Activated CD4-positive, alpha-beta memory T cell treated with anti-CD3 and anti-CD28 coated beads, Interleukin-2, amount 10 ng/mL, durations not matched to agents 7 days and 5 days (primary cell): ENCODE measurements around the gene FNDC3B. TPM values are rescaled to one million over a fixed set of nuclear protein-coding genes. Genes with fewer than 3 reads are reported as not detected.

ENCODE experiments used
- CTCF ChIA-PET: fragments of 350-600 bp; sonication (Branson Sonifier 250); formaldehyde crosslinking; loops from one replicate; lab custom pipeline; 2021; ENCODE audit warnings: antibody characterized with exemption, inconsistent platforms; lab: Charles Lee
- POLR2A ChIA-PET: fragments of 350-600 bp; sonication (Branson Sonifier 250); formaldehyde crosslinking; loops from one replicate; lab custom pipeline; 2021; ENCODE audit warnings: antibody characterized with exemption; lab: Charles Lee
- DNase-seq: peaks from one replicate; pipeline ENCODE4 v3.0.0-alpha.2; 2020
- H3K27ac Mint-ChIP-seq: one replicate; pipeline ENCODE4 v1.8.0; 2021; ENCODE audit warnings: mild to moderate bottlenecking, mixed read lengths
- H3K27me3 Mint-ChIP-seq: one replicate; pipeline ENCODE4 v1.8.0; 2021; ENCODE audit warnings: mixed read lengths
- H3K36me3 Mint-ChIP-seq: one replicate; pipeline ENCODE4 v1.8.0; 2021; ENCODE audit warnings: low read depth, mixed read lengths
- H3K4me1 Mint-ChIP-seq: one replicate; pipeline ENCODE4 v1.8.0; 2021; ENCODE audit warnings: mixed read lengths
- H3K4me3 Mint-ChIP-seq: one replicate; pipeline ENCODE4 v1.8.0; 2021; ENCODE audit warnings: mild to moderate bottlenecking, mixed read lengths
- H3K9me3 Mint-ChIP-seq: one replicate; pipeline ENCODE4 v1.8.0; 2021; ENCODE audit warnings: mixed read lengths
- total RNA-seq, 2 experiments: library from RNA; stranded (reverse); gene quantifications; one replicate each; pipeline ENCODE4 v1.2.3, GENCODE V29; 2021

The FNDC3B gene
- total RNA-seq, 2 experiments from 2014 or later, result 21.6 to 21.8 TPM

DNA sequence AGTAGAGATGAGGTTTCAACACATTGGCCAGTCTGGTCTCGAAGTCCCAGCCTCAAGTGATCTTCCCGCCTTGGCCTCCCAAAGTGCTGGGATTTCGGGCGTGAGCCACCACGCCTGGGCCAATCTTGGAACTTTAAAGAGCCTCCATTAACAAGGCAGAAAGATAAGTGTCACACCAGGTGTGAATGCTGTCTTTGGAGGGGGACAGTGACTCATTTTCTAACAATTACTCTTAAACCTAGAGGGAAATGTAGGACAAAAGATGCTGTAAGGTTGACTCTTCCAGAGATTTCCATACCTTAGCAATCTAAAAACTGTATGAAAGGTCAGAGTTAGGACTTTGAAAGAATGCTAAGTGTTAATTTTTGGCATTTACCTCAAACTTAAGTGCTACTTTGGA, 84.9 kb downstream of the FNDC3B start:
- POLR2A ChIA-PET, result no interaction called here
- H3K9me3 Mint-ChIP-seq, result no peaks in the 10 kb centered on the region
- no peaks in the 10 kb centered on the region for H3K27me3 Mint-ChIP-seq

GRCh38 chr3:172125053-172125452, 85.7 kb downstream of the FNDC3B start:
- H3K9me3 Mint-ChIP-seq, result peaks cover 1% of the 10 kb centered on the region
- peaks cover 33% of the 10 kb centered on the region for H3K4me1 Mint-ChIP-seq
- H3K4me3 Mint-ChIP-seq, result no peak overlapping the region
- no peak overlapping the region for H3K27ac Mint-ChIP-seq
- H3K36me3 Mint-ChIP-seq, result peaks cover 31% of the 10 kb centered on the region
- H3K27me3 Mint-ChIP-seq, result no peaks in the 10 kb centered on the region
- CTCF ChIA-PET, result no interaction called here
- POLR2A ChIA-PET, result interaction anchor here (0.9 kb wide), 1 partner anchor 17 kb away, joined by 5 read pairs; no protein-coding TSS in a partner anchor
- no peak for DNase-seq

More for the DNA sequence above, 84.9 kb downstream of the FNDC3B start:
- Mint-ChIP-seq H3K36me3 (peaks cover 31% of the 10 kb centered on the region), H3K4me3 (no peak overlapping the region), H3K4me1 (peaks cover 25% of the 10 kb centered on the region), H3K27ac (no peak overlapping the region)
- CTCF ChIA-PET, result no interaction called here
- no peak for DNase-seq

GRCh38 chr3:172125963-172126457, 86.6 kb downstream of the FNDC3B start:
- Mint-ChIP-seq H3K4me1 (peaks cover 40% of the 10 kb centered on the region), H3K36me3 (peaks cover 34% of the 10 kb centered on the region), H3K27me3 (no peaks in the 10 kb centered on the region), H3K9me3 (peaks cover 7% of the 10 kb centered on the region), H3K4me3 (no peak overlapping the region), H3K27ac (no peak overlapping the region)
- ChIA-PET CTCF (no interaction called here), POLR2A (no interaction called here)
- no peak for DNase-seq

DNA sequence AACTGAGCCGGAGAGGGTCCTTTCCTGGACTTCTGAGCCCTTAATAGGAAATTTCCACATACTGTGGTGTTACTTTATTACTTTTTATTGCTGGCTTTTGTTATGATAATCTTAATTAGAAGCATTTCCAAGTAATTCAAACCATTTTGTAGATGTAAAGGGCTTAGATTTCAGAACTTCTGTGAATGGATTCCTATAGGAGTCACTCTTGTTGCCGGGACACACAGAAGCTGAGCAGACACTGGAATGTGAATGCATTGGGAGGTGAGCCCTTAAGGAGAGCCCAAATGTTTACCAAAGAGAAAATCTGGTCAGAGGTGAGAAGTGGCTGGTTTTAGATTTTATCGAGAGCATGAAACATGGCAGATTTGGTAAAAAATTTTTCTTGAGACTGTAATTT, 87.4 kb downstream of the FNDC3B start:
- H3K4me1 Mint-ChIP-seq, result peaks cover 41% of the 10 kb centered on the region
- DNase-seq, result no peak

GRCh38 chr3:172127141-172127540, 87.8 kb downstream of the FNDC3B start:
- ChIA-PET POLR2A (interaction anchor here (0.9 to 1.9 kb wide), 2 partner anchors 13 to 20 kb away, joined by 3 to 8 read pairs; no protein-coding TSS in a partner anchor), CTCF (no interaction called here)
- H3K36me3 Mint-ChIP-seq, result peaks cover 38% of the 10 kb centered on the region
- no peak overlapping the region for H3K4me3 Mint-ChIP-seq
- peaks cover 45% of the 10 kb centered on the region for H3K4me1 Mint-ChIP-seq
- no peaks in the 10 kb centered on the region for H3K27me3 Mint-ChIP-seq
- no peak overlapping the region for H3K27ac Mint-ChIP-seq
- DNase-seq, result no peak
- H3K9me3 Mint-ChIP-seq, result peaks cover 9% of the 10 kb centered on the region

More for the DNA sequence above, 87.4 kb downstream of the FNDC3B start:
- peaks cover 34% of the 10 kb centered on the region for H3K36me3 Mint-ChIP-seq
- ChIA-PET CTCF (no interaction called here), POLR2A (no interaction called here)
- peaks cover 7% of the 10 kb centered on the region for H3K9me3 Mint-ChIP-seq
- no peak overlapping the region for H3K4me3 Mint-ChIP-seq
- H3K27ac Mint-ChIP-seq, result no peak overlapping the region
- no peaks in the 10 kb centered on the region for H3K27me3 Mint-ChIP-seq

- Mint-ChIP-seq H3K27ac (no peak overlapping the region), H3K27me3 (no peaks in the 10 kb centered on the region), H3K36me3 (peaks cover 39% of the 10 kb centered on the region), H3K9me3 (peaks cover 9% of the 10 kb centered on the region), H3K4me3 (no peak overlapping the region), H3K4me1 (peaks cover 50% of the 10 kb centered on the region)
- no peak for DNase-seq
- CTCF ChIA-PET, result no interaction called here
- POLR2A ChIA-PET, result interaction anchor here (0.9 to 1.9 kb wide), 2 partner anchors 13 to 21 kb away, joined by 3 to 8 read pairs; no protein-coding TSS in a partner anchor
Measured at GRCh38 chr3:172127929-172128580, 88.7 kb downstream of the FNDC3B start.

- peaks cover 11% of the 10 kb centered on the region for H3K9me3 Mint-ChIP-seq
- no peak overlapping the region for H3K4me3 Mint-ChIP-seq
- peaks cover 41% of the 10 kb centered on the region for H3K36me3 Mint-ChIP-seq
- ChIA-PET POLR2A (interaction anchor here (1.1 to 4.0 kb wide), 4 partner anchors 21 to 93 kb away, joined by 4 to 51 read pairs (median 6); no protein-coding TSS in a partner anchor), CTCF (interaction anchor here (2.0 kb wide), 1 partner anchor 21 kb away, joined by 9 read pairs; no protein-coding TSS in a partner anchor)
- DNase-seq, result no peak
- no peaks in the 10 kb centered on the region for H3K27me3 Mint-ChIP-seq
- peaks cover 58% of the 10 kb centered on the region for H3K4me1 Mint-ChIP-seq
- H3K27ac Mint-ChIP-seq, result no peak overlapping the region
Measured at GRCh38 chr3:172128858-172129257, 89.5 kb downstream of the FNDC3B start.

- POLR2A ChIA-PET, result interaction anchor here (1.1 to 4.0 kb wide), 6 partner anchors 22 to 94 kb away, joined by 3 to 51 read pairs (median 4); partner anchors contain the start of gene FNDC3B
- Mint-ChIP-seq H3K36me3 (peaks cover 45% of the 10 kb centered on the region), H3K9me3 (peaks cover 11% of the 10 kb centered on the region), H3K4me3 (peak overlapping the region; percentile 28), H3K27me3 (no peaks in the 10 kb centered on the region), H3K4me1 (peaks cover 63% of the 10 kb centered on the region), H3K27ac (peak overlapping the region; percentile 81)
- CTCF ChIA-PET, result interaction anchor here (0.7 to 2.0 kb wide), 2 partner anchors 22 to 24 kb away, joined by 4 to 9 read pairs; no protein-coding TSS in a partner anchor
- DNase-seq, result no peak
Measured at GRCh38 chr3:172129498-172129849, 90.1 kb downstream of the FNDC3B start.

- DNase-seq, result peak; percentile 74
- POLR2A ChIA-PET, result interaction anchor here (0.9 to 4.0 kb wide), 8 partner anchors 10 to 94 kb away, joined by 3 to 51 read pairs (median 4); partner anchors contain the start of gene FNDC3B
Measured at GRCh38 chr3:172129850-172130716, 90.7 kb downstream of the FNDC3B start.

DNA sequence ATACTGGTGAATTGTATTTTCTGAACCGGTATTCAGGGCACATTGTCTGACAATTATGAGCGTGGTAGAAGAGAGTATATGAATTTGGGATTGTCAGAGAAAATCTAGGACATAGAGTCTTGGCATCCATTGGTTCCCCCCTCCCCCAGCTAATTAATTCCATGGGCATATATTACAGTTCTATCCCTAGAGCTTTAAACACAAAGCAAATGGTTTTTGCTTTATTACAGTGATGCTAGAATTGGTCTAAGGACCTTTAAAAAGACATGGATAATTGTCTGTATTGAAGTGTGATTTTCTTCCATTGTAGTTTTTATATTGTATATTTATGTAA, 91.3 kb downstream of the FNDC3B start:
- CTCF ChIA-PET, result interaction anchor here (1.7 to 2.0 kb wide), 2 partner anchors 23 to 95 kb away, joined by 6 to 9 read pairs; no protein-coding TSS in a partner anchor
- Mint-ChIP-seq H3K36me3 (peaks cover 43% of the 10 kb centered on the region), H3K27me3 (no peaks in the 10 kb centered on the region), H3K4me3 (peak overlapping the region; percentile 28), H3K27ac (peak overlapping the region; percentile 81), H3K9me3 (peaks cover 11% of the 10 kb centered on the region), H3K4me1 (peaks cover 72% of the 10 kb centered on the region)
- DNase-seq, result no peak
- POLR2A ChIA-PET, result interaction anchor here (0.9 to 4.0 kb wide), 4 partner anchors 9 to 46 kb away, joined by 3 to 51 read pairs (median 4); no protein-coding TSS in a partner anchor

More at GRCh38 chr3:172129850-172130716, 90.7 kb downstream of the FNDC3B start:
- H3K4me1 Mint-ChIP-seq, result peaks cover 66% of the 10 kb centered on the region
- H3K36me3 Mint-ChIP-seq, result peaks cover 40% of the 10 kb centered on the region
- no peaks in the 10 kb centered on the region for H3K27me3 Mint-ChIP-seq
- peak overlapping the region; percentile 81 for H3K27ac Mint-ChIP-seq
- peaks cover 11% of the 10 kb centered on the region for H3K9me3 Mint-ChIP-seq
- CTCF ChIA-PET, result interaction anchor here (0.6 to 2.0 kb wide), 3 partner anchors 23 to 30 kb away, joined by 3 to 9 read pairs (median 4); no protein-coding TSS in a partner anchor
- peak overlapping the region; percentile 28 for H3K4me3 Mint-ChIP-seq

GRCh38 chr3:172131746-172132145, 92.4 kb downstream of the FNDC3B start:
- Mint-ChIP-seq H3K27me3 (no peaks in the 10 kb centered on the region), H3K9me3 (peaks cover 11% of the 10 kb centered on the region), H3K4me3 (no peak overlapping the region), H3K36me3 (peaks cover 47% of the 10 kb centered on the region), H3K4me1 (peaks cover 75% of the 10 kb centered on the region), H3K27ac (peak overlapping the region; percentile 87)
- POLR2A ChIA-PET, result interaction anchor here (0.8 to 4.0 kb wide), 9 partner anchors 8 to 93 kb away, joined by 3 to 51 read pairs (median 4); partner anchors contain the start of gene FNDC3B
- no peak for DNase-seq
- CTCF ChIA-PET, result interaction anchor here (1.0 to 1.7 kb wide), 4 partner anchors 25 to 201 kb away, joined by 3 to 7 read pairs (median 6); no protein-coding TSS in a partner anchor

DNA sequence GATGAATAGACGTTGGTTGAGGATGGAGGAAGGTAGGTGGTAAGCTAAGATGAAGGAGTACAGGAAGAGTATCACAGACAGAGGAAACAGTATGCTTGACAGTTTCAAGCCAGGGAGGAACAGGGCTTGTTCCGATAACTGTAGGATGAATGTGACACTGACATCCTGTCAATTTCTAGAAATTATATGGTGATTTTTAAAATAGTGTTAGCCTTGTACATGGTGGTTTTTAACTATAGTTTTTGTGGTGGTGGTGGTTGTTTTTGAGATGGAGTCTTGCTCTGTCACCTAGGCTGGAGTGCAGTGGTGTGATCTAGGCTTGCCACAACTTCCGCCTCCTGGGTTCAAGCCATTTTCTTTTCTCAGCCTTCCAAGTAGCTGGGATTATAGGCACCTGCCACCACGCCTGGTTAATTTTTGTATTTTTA, 92.8 kb downstream of the FNDC3B start:
- H3K36me3 Mint-ChIP-seq, result peaks cover 46% of the 10 kb centered on the region
- no peak overlapping the region for H3K4me3 Mint-ChIP-seq
- ChIA-PET POLR2A (interaction anchor here (0.6 to 4.0 kb wide), 9 partner anchors 9 to 93 kb away, joined by 3 to 51 read pairs (median 3); partner anchors contain the start of gene FNDC3B), CTCF (interaction anchor here (1.0 to 1.7 kb wide), 4 partner anchors 25 to 200 kb away, joined by 3 to 7 read pairs (median 6); no protein-coding TSS in a partner anchor)
- H3K9me3 Mint-ChIP-seq, result peaks cover 11% of the 10 kb centered on the region
- H3K4me1 Mint-ChIP-seq, result peaks cover 75% of the 10 kb centered on the region
- H3K27ac Mint-ChIP-seq, result peak overlapping the region; percentile 87
- no peaks in the 10 kb centered on the region for H3K27me3 Mint-ChIP-seq
- peak; percentile 62 for DNase-seq
